ENCODE results near the gene CMSS1. TPM values are rescaled to one million over a fixed set of nuclear protein-coding genes. Genes with fewer than 3 reads are reported as not detected.

The CMSS1 gene
- total and polyA plus RNA-seq, 8 donors: 14.4 to 29.9 (median 15.9) TPM

DNA sequence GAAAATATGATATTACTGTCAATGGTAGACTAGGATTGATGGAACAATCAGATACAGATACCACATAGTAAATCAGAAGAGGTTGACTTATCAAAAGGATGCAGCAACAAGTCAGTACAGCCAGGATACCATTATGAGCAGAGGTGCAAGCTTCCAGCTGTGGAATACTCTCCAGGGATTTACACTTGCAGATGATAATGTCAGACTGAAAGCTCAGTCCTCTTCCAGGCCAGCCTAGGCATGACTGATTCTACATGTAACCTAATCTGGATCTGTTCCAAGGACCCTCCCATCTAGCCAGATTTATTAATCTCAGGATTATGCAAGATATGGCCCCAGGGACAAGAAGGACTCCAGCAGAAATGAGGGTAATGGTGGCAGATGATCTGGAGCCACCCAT is 288.4 kb downstream of the CMSS1 start:
- H3K4me1 ChIP-seq: peaks cover 15 to 32% (median 29%) of the 10 kb centered on the region in 3 donors
- no peaks in the 10 kb centered on the region for H3K27me3 ChIP-seq
- no peaks in the 10 kb centered on the region for H3K9me3 ChIP-seq
- H3K27ac ChIP-seq: no peak overlapping the region
- no peak for DNase-seq
- no peak overlapping the region for H3K4me3 ChIP-seq
- FAIRE-seq: no peak
- ATAC-seq: no peak
- H3K36me3 ChIP-seq: no peaks in the 10 kb centered on the region
- intact Hi-C loops (cut with DNase I): no loop called here
- TF ChIP-seq, protein P1, sequence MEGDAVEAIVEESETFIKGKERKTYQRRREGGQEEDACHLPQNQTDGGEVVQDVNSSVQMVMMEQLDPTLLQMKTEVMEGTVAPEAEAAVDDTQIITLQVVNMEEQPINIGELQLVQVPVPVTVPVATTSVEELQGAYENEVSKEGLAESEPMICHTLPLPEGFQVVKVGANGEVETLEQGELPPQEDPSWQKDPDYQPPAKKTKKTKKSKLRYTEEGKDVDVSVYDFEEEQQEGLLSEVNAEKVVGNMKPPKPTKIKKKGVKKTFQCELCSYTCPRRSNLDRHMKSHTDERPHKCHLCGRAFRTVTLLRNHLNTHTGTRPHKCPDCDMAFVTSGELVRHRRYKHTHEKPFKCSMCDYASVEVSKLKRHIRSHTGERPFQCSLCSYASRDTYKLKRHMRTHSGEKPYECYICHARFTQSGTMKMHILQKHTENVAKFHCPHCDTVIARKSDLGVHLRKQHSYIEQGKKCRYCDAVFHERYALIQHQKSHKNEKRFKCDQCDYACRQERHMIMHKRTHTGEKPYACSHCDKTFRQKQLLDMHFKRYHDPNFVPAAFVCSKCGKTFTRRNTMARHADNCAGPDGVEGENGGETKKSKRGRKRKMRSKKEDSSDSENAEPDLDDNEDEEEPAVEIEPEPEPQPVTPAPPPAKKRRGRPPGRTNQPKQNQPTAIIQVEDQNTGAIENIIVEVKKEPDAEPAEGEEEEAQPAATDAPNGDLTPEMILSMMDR (IDR thresholded peaks at IDR 0.05): no peak

DNA sequence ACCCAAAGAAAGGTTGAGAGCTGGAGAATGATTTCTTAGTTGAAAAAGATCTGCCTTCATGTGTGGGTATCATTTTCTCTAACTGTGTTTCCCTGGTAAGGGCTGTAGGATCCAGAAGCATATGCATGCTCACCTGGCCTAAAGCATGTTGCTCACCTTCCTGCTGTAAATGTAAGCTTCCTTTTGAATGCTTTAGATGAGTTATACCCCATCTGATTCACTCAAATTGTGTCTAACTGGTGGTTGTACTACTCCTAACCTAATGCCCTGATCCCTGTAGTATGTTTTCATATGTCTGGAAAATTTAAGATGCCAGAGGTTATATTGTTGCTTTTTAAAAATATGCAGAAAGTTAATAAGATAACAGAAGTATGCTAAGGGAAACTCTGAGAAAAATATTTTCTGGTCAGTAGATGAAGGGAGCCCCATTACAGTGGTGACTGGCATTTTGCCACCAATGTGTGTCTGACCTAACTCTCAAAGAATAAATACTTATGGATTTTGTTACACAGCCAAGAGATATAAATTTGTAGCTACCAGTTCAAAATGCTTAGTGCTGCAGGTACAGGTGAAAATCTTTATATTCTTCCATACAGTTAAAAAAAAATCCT is 289.0 kb downstream of the CMSS1 start:
- H3K9me3 ChIP-seq: no peaks in the 10 kb centered on the region
- no peak overlapping the region for H3K4me3 ChIP-seq
- H3K4me1 ChIP-seq: peaks cover 15 to 32% (median 29%) of the 10 kb centered on the region in 3 donors
- no peak for ATAC-seq
- intact Hi-C loops (cut with DNase I): no loop called here
- H3K27ac ChIP-seq: no peak overlapping the region
- TF ChIP-seq, protein P1 (IDR thresholded peaks at IDR 0.05): no peak
- no peaks in the 10 kb centered on the region for H3K36me3 ChIP-seq
- DNase-seq: no peak
- FAIRE-seq: no peak
- no peaks in the 10 kb centered on the region for H3K27me3 ChIP-seq

DNA sequence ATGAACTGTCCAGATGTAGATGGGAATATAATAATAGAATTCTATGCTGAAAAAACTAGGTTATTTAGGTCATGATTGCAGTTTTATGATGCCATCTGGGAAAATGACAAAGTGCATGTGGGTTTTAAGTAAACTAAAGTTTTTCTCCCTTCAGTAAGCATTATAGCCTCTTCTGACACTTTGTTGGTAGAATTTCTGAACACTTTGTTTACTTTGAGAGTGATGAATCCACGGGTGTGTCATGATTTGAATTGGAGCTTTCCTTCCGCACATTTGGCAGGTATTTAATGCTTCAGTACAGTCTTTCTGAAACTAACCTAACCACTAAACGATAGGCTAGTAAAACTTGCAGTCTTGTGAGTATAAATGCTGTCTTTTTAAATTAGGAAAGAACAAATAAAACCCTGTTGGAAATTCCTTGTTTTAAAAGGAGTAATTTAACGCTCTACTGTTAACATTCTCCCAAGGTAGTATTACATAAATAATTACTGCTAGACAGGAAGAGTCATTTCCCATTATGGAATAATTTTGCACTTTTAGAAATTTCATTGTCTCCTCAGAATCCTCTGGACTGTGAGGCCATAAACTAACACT is 289.7 kb downstream of the CMSS1 start:
- H3K27me3 ChIP-seq: no peaks in the 10 kb centered on the region
- no peaks in the 10 kb centered on the region for H3K36me3 ChIP-seq
- H3K4me3 ChIP-seq: no peak overlapping the region
- FAIRE-seq: no peak
- intact Hi-C loops (cut with DNase I): no loop called here
- TF ChIP-seq, protein P1 (IDR thresholded peaks at IDR 0.05): no peak
- no peak for ATAC-seq
- H3K27ac ChIP-seq: no peak overlapping the region
- 65 to 69% methylated on average over 4 of the region's 4 CpGs for WGBS, 2 donors
- peaks cover 15 to 32% (median 29%) of the 10 kb centered on the region in 3 donors for H3K4me1 ChIP-seq
- no peak for DNase-seq
- H3K9me3 ChIP-seq: no peaks in the 10 kb centered on the region

DNA sequence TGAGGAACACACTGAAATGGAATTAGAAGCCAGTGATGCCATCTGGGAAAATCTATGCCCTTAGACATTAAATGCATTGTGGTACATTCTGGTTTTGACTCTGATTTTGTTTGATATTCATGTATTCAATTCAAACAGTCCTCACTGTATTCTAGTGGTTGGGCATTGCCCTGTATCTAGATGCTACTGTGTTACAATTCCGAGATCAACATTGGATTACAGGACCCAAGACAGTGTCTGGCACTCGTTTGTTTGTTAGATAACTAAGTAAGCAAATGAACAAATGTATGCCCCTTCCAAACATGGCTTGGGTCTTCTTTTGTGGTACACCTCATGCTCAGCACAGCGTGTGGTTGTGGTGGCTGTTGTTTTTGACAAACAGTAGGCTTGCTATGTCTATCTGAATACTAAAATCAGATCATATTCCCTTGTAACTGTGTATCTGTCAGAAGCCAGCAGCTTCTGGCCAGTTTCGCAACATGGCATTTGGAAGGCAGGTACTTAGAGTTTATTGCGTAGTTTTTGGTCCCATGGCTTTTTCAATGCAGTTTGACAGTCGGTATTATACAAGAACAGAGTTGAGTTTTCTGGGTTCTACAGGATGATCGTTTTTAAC is 290.9 kb downstream of the CMSS1 start:
- TF ChIP-seq, protein P1 (IDR thresholded peaks at IDR 0.05): no peak
- H3K27me3 ChIP-seq: no peaks in the 10 kb centered on the region
- 84 to 91% methylated on average over 7 of the region's 7 CpGs for WGBS, 2 donors
- no peak for FAIRE-seq
- no peaks in the 10 kb centered on the region for H3K9me3 ChIP-seq
- no peak overlapping the region for H3K27ac ChIP-seq
- intact Hi-C loops (cut with DNase I): no loop called here
- no peak overlapping the region for H3K4me3 ChIP-seq
- DNase-seq: no peak
- no peaks in the 10 kb centered on the region for H3K36me3 ChIP-seq
- H3K4me1 ChIP-seq: peaks cover 15 to 29% (median 22%) of the 10 kb centered on the region in 3 donors
- ATAC-seq: no peak

DNA sequence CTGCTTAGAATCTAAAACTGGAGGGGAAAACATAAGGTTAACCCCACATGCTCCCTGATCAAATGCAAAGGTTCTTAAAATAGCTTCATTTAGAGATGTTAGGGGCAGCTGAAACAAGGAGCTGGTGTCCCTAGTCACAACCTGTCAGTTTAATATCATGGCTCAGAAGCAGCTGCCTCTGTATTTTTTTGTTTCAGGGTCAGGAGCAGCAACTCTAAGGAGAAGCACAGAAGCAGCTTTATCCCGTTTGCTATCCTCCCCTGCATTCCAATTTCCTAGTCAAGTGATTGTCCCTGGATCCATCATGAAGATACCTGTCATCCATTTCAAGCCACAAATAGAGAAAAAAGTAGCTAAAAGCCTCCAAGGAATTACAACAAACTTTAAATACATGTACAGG is 292.5 kb downstream of the CMSS1 start:
- TF ChIP-seq, protein P1 (IDR thresholded peaks at IDR 0.05): no peak
- DNase-seq (no peak), ATAC-seq (no peak), FAIRE-seq (no peak)
- intact Hi-C loops (cut with DNase I): no loop called here
- Histone ChIP-seq H3K27ac (no peak overlapping the region), H3K9me3 (no peaks in the 10 kb centered on the region), H3K36me3 (no peaks in the 10 kb centered on the region), H3K27me3 (no peaks in the 10 kb centered on the region), H3K4me1 (peaks cover 3 to 17% (median 6%) of the 10 kb centered on the region in 3 donors), H3K4me3 (no peak overlapping the region)
- WGBS, 2 donors: 90 to 96% methylated on average over 1 of the region's 1 CpG
